K562 (cell line): ENCODE data around the gene UROS. TPM values are rescaled to one million over a fixed set of nuclear protein-coding genes. Genes with fewer than 3 reads are reported as not detected.

Experiments
- microRNA counts: library from miRNA; unstranded; fragments of <30 nt; microRNA quantifications from one replicate; lab custom pipeline; 2016
- microRNA-seq: library from miRNA; unstranded; fragments of <30 nt; microRNA quantifications from one replicate; pipeline ENCODE4, GENCODE V29; 2018; ENCODE audit warnings: borderline microRNAs expressed
- polyA plus RNA-seq, 8 experiments: library from polyadenylated mRNA; depleted of rRNA in 4 of 8; stranded (reverse) in 5 of 8; unstranded in 3 of 8; fragments of >200 nt; fragmentation: Nextera tagmentation in 2 of 8; fragmentation: Illumina TruSeq in 1 of 8; extraction: Ambion mirVana in 2 of 8; extraction: Trizol in 1 of 8; gene quantifications; 2 replicates each; pipeline versions ENCODE4 v1.2.1 to v1.2.3, GENCODE V29; 2011 to 2014; ENCODE audit warnings: inconsistent platforms in 1 of 8, missing spikeins in 1 of 8
- small RNA-seq: library from RNA; depleted of rRNA; stranded (forward); fragments of <200 nt; gene quantifications from one replicate; pipeline ENCODE3, GENCODE V24; 2014
- total RNA-seq, 7 experiments: library from RNA; depleted of rRNA in 6 of 7; stranded (reverse); fragments of >200 nt in 6 of 7; fragmentation: Illumina TruSeq in 2 of 7; extraction: Trizol in 2 of 7; gene quantifications; 2 replicates each; pipeline versions ENCODE4 v1.2.1 to v1.2.3, GENCODE V29; 2011 to 2021; ENCODE audit warnings: low replicate concordance in 1 of 7

UROS gene
- total and polyA plus RNA-seq, 9 of the 15 experiments (the other 6 are each of a cell fraction or from before 2014, with no cell fraction given): 6.4 to 39.1 (median 32.3) TPM

MicroRNAs within 50 kb of the gene (microRNA counts, 767-probe panel; counts per million panel counts)
- microRNA hsa-miR-4484 (lab: Ali Mortazavi, UCI): not detected

Small RNAs within 50 kb of the gene (microRNA-seq; reads per million reads assigned to microRNA genes)
- gene MIR4484: 18.4 reads per million, percentile 64 among the genes with 10 or more reads in this experiment

Small RNAs within 50 kb of the gene (small RNA-seq; reads per million reads assigned to genes)
- gene MIR4484 (not detected), gene RF00017 (not detected)

Other genes with a start within 250 kb of the UROS start
- not detected in 2 replicates for gene TEX36, start 140.1 kb downstream of the UROS start, total RNA-seq (2014; rRNA removed)
- gene TEX36, start 140.1 kb downstream of the UROS start, total RNA-seq (2014; rRNA removed; fragmentation: Illumina TruSeq; extraction: Trizol): not detected in 2 replicates
- gene TEX36, start 140.1 kb downstream of the UROS start, total RNA-seq (2015; rRNA removed; fragmentation: Illumina TruSeq; extraction: Trizol): not detected in 2 replicates
- not detected in 2 replicates for gene TEX36, start 140.1 kb downstream of the UROS start, total RNA-seq (2021)
- gene TEX36, start 140.1 kb downstream of the UROS start, polyA plus RNA-seq (2011; rRNA removed): not detected in 2 replicates
- 0.15 TPM in 1 of 2 replicates, not detected in the other for gene TEX36, start 140.1 kb downstream of the UROS start, polyA plus RNA-seq (2014; fragmentation: Illumina TruSeq; extraction: Trizol)
- under 1 TPM in 1 of 2 experiments, not detected in 1; 0.10 TPM for gene TEX36, start 140.1 kb downstream of the UROS start, polyA plus RNA-seq (2014; fragmentation: Nextera tagmentation; extraction: Ambion mirVana)
- gene TEX36, start 140.1 kb downstream of the UROS start, polyA plus RNA-seq (2014; rRNA removed): 0.82 TPM in 1 of 2 replicates, not detected in the other
- gene EDRF1, start 103.5 kb downstream of the UROS start, total RNA-seq (2014; rRNA removed): 14.9 and 16.8 TPM in 2 replicates
- 22.9 and 23.8 TPM in 2 replicates for gene EDRF1, start 103.5 kb downstream of the UROS start, total RNA-seq (2014; rRNA removed; fragmentation: Illumina TruSeq; extraction: Trizol)
- gene EDRF1, start 103.5 kb downstream of the UROS start, total RNA-seq (2015; rRNA removed; fragmentation: Illumina TruSeq; extraction: Trizol): 23.8 and 24.0 TPM in 2 replicates
- 18.6 and 18.9 TPM in 2 replicates for gene EDRF1, start 103.5 kb downstream of the UROS start, total RNA-seq (2021)
- 23.9 and 26.0 TPM in 2 replicates for gene EDRF1, start 103.5 kb downstream of the UROS start, polyA plus RNA-seq (2011; rRNA removed)
- gene EDRF1, start 103.5 kb downstream of the UROS start, polyA plus RNA-seq (2014; fragmentation: Illumina TruSeq; extraction: Trizol): 17.1 and 18.5 TPM in 2 replicates
- 1 to 10 TPM; 7.6 to 9.9 TPM for gene EDRF1, start 103.5 kb downstream of the UROS start, polyA plus RNA-seq (2014; fragmentation: Nextera tagmentation; extraction: Ambion mirVana)
- 24.0 and 24.8 TPM in 2 replicates for gene EDRF1, start 103.5 kb downstream of the UROS start, polyA plus RNA-seq (2014; rRNA removed)
- gene MMP21, start 47.4 kb downstream of the UROS start, total RNA-seq (2014; rRNA removed): not detected in 2 replicates
- gene MMP21, start 47.4 kb downstream of the UROS start, total RNA-seq (2014; rRNA removed; fragmentation: Illumina TruSeq; extraction: Trizol): not detected in 2 replicates
- gene MMP21, start 47.4 kb downstream of the UROS start, total RNA-seq (2015; rRNA removed; fragmentation: Illumina TruSeq; extraction: Trizol): not detected in 2 replicates
- not detected in 2 replicates for gene MMP21, start 47.4 kb downstream of the UROS start, total RNA-seq (2021)
- not detected in 2 replicates for gene MMP21, start 47.4 kb downstream of the UROS start, polyA plus RNA-seq (2011; rRNA removed)
- not detected in 2 replicates for gene MMP21, start 47.4 kb downstream of the UROS start, polyA plus RNA-seq (2014; fragmentation: Illumina TruSeq; extraction: Trizol)
- not detected for gene MMP21, start 47.4 kb downstream of the UROS start, polyA plus RNA-seq (2014; fragmentation: Nextera tagmentation; extraction: Ambion mirVana)
- gene MMP21, start 47.4 kb downstream of the UROS start, polyA plus RNA-seq (2014; rRNA removed): not detected in 2 replicates
- gene BCCIP, start 288 bp upstream of the UROS start, total RNA-seq (2014; rRNA removed): 95.1 and 113 TPM in 2 replicates
- 163 and 182 TPM in 2 replicates for gene BCCIP, start 288 bp upstream of the UROS start, total RNA-seq (2014; rRNA removed; fragmentation: Illumina TruSeq; extraction: Trizol)
- 126 and 145 TPM in 2 replicates for gene BCCIP, start 288 bp upstream of the UROS start, total RNA-seq (2015; rRNA removed; fragmentation: Illumina TruSeq; extraction: Trizol)
- gene BCCIP, start 288 bp upstream of the UROS start, total RNA-seq (2021): 118 TPM in 2 replicates
- gene BCCIP, start 288 bp upstream of the UROS start, polyA plus RNA-seq (2011; rRNA removed): 84.5 and 134 TPM in 2 replicates
- gene BCCIP, start 288 bp upstream of the UROS start, polyA plus RNA-seq (2014; fragmentation: Illumina TruSeq; extraction: Trizol): 151 and 183 TPM in 2 replicates
- 100 to 1,000 TPM; 169 to 204 TPM for gene BCCIP, start 288 bp upstream of the UROS start, polyA plus RNA-seq (2014; fragmentation: Nextera tagmentation; extraction: Ambion mirVana)
- 146 and 176 TPM in 2 replicates for gene BCCIP, start 288 bp upstream of the UROS start, polyA plus RNA-seq (2014; rRNA removed)
- gene DHX32, start 58.0 kb upstream of the UROS start, total RNA-seq (2014; rRNA removed): 14.8 and 15.8 TPM in 2 replicates
- 20.5 and 22.6 TPM in 2 replicates for gene DHX32, start 58.0 kb upstream of the UROS start, total RNA-seq (2014; rRNA removed; fragmentation: Illumina TruSeq; extraction: Trizol)
- 16.5 and 17.5 TPM in 2 replicates for gene DHX32, start 58.0 kb upstream of the UROS start, total RNA-seq (2015; rRNA removed; fragmentation: Illumina TruSeq; extraction: Trizol)
- gene DHX32, start 58.0 kb upstream of the UROS start, total RNA-seq (2021): 20.2 and 21.7 TPM in 2 replicates
- 12.6 and 23.5 TPM in 2 replicates for gene DHX32, start 58.0 kb upstream of the UROS start, polyA plus RNA-seq (2011; rRNA removed)
- gene DHX32, start 58.0 kb upstream of the UROS start, polyA plus RNA-seq (2014; fragmentation: Illumina TruSeq; extraction: Trizol): 15.6 and 16.0 TPM in 2 replicates
- gene DHX32, start 58.0 kb upstream of the UROS start, polyA plus RNA-seq (2014; fragmentation: Nextera tagmentation; extraction: Ambion mirVana): 1 to 10 TPM; 5.8 to 6.2 TPM
- 12.9 and 18.0 TPM in 2 replicates for gene DHX32, start 58.0 kb upstream of the UROS start, polyA plus RNA-seq (2014; rRNA removed)
- 0.18 and 0.29 TPM in 2 replicates for gene FANK1, start 73.3 kb upstream of the UROS start, total RNA-seq (2014; rRNA removed)
- gene FANK1, start 73.3 kb upstream of the UROS start, total RNA-seq (2014; rRNA removed; fragmentation: Illumina TruSeq; extraction: Trizol): 0.38 and 0.55 TPM in 2 replicates
- gene FANK1, start 73.3 kb upstream of the UROS start, total RNA-seq (2015; rRNA removed; fragmentation: Illumina TruSeq; extraction: Trizol): 0.41 and 0.87 TPM in 2 replicates
- 0.22 and 0.51 TPM in 2 replicates for gene FANK1, start 73.3 kb upstream of the UROS start, total RNA-seq (2021)
- gene FANK1, start 73.3 kb upstream of the UROS start, polyA plus RNA-seq (2011; rRNA removed): 0.74 and 0.93 TPM in 2 replicates
- gene FANK1, start 73.3 kb upstream of the UROS start, polyA plus RNA-seq (2014; fragmentation: Illumina TruSeq; extraction: Trizol): 0.35 and 0.48 TPM in 2 replicates
- gene FANK1, start 73.3 kb upstream of the UROS start, polyA plus RNA-seq (2014; fragmentation: Nextera tagmentation; extraction: Ambion mirVana): under 1 TPM in 1 of 2 experiments, not detected in 1; 0.11 TPM
- 0.86 and 2.3 TPM in 2 replicates for gene FANK1, start 73.3 kb upstream of the UROS start, polyA plus RNA-seq (2014; rRNA removed)